Ishikawa (cell line): Measurements from ENCODE around the gene RSPO3.
A peak's percentile ranks its signal among the peaks of the same experiment; 100 is the strongest.

Source experiments
- CEBPB ChIP-seq: IDR thresholded peaks from 2 replicates; pipeline ENCODE4 v1.6.1; 2012
- CREB1 ChIP-seq: IDR thresholded peaks from 2 replicates; pipeline ENCODE4 v1.6.1; 2012; ENCODE audit warnings: low read depth
- EGR1 ChIP-seq: IDR thresholded peaks from 2 replicates; pipeline ENCODE4 v1.6.1; 2012
- EP300 ChIP-seq: IDR thresholded peaks from 2 replicates; pipeline ENCODE4 v1.6.1; 2012; ENCODE audit warnings: borderline replicate concordance
- FOXM1 ChIP-seq: IDR thresholded peaks from 2 replicates; pipeline ENCODE4 v1.6.1; 2012; ENCODE audit warnings: low read depth, borderline replicate concordance
- RAD21 ChIP-seq: IDR thresholded peaks from 2 replicates; pipeline ENCODE4 v1.6.1; 2012; ENCODE audit warnings: low read depth
- TAF1 ChIP-seq: IDR thresholded peaks from 2 replicates; pipeline ENCODE4 v1.6.1; 2012; ENCODE audit warnings: low read depth, mild to moderate bottlenecking
- TCF12 ChIP-seq: IDR thresholded peaks from 2 replicates; pipeline ENCODE4 v1.6.1; 2012; ENCODE audit warnings: low read depth
- TEAD4 ChIP-seq: IDR thresholded peaks from 2 replicates; pipeline ENCODE4 v1.6.1; 2012
- YY1 ChIP-seq: IDR thresholded peaks from 2 replicates; pipeline ENCODE4 v1.6.1; 2012; ENCODE audit warnings: low read depth
- ZBTB7A ChIP-seq: IDR thresholded peaks from 2 replicates; pipeline ENCODE4 v1.6.1; 2012; ENCODE audit warnings: low read depth
- TF ChIP-seq, protein P1 (sequence below): IDR thresholded peaks from 2 replicates; pipeline ENCODE4 v1.6.1; 2012; ENCODE audit warnings: low read depth, mild to moderate bottlenecking
- TF ChIP-seq, protein P2 (sequence below): IDR thresholded peaks from 2 replicates; pipeline ENCODE4 v1.6.1; 2012
- TF ChIP-seq, protein P3 (sequence below): IDR thresholded peaks from 2 replicates; pipeline ENCODE4 v1.6.1; 2012

The RSPO3 gene, protein sequence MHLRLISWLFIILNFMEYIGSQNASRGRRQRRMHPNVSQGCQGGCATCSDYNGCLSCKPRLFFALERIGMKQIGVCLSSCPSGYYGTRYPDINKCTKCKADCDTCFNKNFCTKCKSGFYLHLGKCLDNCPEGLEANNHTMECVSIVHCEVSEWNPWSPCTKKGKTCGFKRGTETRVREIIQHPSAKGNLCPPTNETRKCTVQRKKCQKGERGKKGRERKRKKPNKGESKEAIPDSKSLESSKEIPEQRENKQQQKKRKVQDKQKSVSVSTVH

DNA sequence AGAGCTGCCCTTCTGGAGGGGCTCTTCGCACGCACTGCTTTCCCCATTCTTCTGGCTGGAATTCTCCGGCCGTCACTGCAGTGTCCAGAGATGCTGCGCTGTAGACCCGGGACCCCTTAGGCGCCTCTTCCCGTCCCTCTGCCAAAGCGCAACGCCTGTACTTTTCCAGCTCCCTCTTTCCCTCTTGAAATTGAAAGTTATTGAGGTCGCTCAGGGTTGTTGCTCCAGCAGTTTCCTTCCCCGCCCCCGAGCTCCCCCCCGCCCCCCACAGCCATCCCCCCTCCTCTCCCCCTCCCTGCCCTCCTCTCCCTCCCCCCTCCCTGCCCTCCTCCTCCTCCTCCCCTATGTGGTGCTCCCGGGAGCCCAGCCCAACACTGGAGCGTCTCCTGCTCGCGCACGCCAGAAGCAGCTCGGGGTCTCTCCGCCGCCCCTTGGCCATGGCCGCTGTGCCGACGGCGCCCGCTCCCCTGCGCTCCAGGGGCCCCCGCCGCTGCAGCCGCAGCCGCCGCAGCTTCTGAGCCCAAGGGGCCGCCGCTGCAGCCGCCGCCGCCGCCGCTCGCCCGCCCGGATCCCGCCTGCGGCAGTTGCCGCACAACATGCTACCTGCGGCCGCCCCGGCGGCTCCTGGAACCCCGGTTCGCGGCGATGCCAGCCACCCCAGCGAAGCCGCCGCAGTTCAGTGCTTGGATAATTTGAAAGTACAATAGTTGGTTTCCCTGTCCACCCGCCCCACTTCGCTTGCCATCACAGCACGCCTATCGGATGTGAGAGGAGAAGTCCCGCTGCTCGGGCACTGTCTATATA lies at the start of gene RSPO3:
RSPO3 (plus strand) TSS at position 374 of the 804 bp plus-strand sequence. CDS start 522 bp downstream, outside the sequence.
- TF ChIP-seq FOXM1 (no peak), YY1 (no peak), RAD21 (no peak), ZBTB7A (no peak), EP300 (no peak), EGR1 (no peak), CREB1 (no peak)
- TF ChIP-seq, protein P1, sequence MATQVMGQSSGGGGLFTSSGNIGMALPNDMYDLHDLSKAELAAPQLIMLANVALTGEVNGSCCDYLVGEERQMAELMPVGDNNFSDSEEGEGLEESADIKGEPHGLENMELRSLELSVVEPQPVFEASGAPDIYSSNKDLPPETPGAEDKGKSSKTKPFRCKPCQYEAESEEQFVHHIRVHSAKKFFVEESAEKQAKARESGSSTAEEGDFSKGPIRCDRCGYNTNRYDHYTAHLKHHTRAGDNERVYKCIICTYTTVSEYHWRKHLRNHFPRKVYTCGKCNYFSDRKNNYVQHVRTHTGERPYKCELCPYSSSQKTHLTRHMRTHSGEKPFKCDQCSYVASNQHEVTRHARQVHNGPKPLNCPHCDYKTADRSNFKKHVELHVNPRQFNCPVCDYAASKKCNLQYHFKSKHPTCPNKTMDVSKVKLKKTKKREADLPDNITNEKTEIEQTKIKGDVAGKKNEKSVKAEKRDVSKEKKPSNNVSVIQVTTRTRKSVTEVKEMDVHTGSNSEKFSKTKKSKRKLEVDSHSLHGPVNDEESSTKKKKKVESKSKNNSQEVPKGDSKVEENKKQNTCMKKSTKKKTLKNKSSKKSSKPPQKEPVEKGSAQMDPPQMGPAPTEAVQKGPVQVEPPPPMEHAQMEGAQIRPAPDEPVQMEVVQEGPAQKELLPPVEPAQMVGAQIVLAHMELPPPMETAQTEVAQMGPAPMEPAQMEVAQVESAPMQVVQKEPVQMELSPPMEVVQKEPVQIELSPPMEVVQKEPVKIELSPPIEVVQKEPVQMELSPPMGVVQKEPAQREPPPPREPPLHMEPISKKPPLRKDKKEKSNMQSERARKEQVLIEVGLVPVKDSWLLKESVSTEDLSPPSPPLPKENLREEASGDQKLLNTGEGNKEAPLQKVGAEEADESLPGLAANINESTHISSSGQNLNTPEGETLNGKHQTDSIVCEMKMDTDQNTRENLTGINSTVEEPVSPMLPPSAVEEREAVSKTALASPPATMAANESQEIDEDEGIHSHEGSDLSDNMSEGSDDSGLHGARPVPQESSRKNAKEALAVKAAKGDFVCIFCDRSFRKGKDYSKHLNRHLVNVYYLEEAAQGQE: no peak

DNA sequence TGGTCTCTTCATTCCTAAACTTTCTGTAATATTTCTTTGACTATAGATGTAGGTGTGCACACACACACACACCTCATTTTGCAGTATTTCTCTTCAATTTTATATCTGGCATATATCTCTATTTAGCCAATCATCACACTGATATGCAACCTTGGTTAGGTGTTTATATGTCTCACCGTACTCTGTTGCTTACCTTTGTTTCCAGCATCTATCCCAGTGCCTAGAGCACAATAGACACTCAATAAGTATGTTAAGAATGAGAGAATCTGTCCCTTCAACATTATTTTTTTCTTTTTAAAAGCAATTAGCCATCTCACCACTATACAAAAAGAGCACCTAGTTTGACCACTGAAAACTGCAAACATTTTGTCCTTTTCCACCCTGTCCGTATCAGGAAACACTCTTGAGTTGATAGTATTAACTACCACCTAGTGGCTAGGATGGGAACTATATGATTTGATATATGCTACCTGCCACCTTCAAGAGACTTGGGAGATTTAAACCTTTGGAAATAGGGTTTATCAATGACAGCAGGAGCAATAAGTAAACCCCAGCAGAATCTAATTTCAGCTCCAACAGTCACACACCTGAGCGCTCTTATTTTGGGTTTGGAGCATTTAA lies 48.7 kb upstream of the RSPO3 start:
- TF ChIP-seq RAD21: peak; percentile 67
- TF ChIP-seq, protein P1: no peak

DNA sequence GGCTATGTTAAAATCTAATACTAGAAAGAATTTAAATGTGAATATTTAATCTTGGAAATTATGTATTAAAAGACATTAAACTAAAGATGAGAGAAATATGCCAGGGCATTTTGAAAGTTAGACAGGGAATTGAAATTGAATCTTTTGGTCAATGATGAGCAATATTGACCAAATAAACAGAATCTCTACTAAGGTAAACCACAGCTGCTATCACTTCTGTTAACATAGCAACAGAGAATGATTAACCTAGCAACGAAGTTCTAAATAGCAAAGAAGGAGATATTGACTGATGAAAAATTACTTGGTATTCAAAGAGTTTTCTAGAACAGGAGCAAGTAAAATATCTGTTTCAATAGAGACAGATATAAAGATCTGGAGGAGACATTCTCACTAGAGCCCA lies 45.2 kb upstream of the RSPO3 start:
- TF ChIP-seq, protein P1: no peak
- TF ChIP-seq CEBPB (no peak), TEAD4 (no peak), TAF1 (no peak), TCF12 (no peak), EP300 (no peak), EGR1 (no peak), YY1 (no peak), FOXM1 (no peak), RAD21 (no peak), CREB1 (no peak), ZBTB7A (no peak)
- TF ChIP-seq, protein P2, sequence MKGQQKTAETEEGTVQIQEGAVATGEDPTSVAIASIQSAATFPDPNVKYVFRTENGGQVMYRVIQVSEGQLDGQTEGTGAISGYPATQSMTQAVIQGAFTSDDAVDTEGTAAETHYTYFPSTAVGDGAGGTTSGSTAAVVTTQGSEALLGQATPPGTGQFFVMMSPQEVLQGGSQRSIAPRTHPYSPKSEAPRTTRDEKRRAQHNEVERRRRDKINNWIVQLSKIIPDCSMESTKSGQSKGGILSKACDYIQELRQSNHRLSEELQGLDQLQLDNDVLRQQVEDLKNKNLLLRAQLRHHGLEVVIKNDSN: no peak
- TF ChIP-seq, protein P3, sequence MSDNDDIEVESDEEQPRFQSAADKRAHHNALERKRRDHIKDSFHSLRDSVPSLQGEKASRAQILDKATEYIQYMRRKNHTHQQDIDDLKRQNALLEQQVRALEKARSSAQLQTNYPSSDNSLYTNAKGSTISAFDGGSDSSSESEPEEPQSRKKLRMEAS: no peak

DNA sequence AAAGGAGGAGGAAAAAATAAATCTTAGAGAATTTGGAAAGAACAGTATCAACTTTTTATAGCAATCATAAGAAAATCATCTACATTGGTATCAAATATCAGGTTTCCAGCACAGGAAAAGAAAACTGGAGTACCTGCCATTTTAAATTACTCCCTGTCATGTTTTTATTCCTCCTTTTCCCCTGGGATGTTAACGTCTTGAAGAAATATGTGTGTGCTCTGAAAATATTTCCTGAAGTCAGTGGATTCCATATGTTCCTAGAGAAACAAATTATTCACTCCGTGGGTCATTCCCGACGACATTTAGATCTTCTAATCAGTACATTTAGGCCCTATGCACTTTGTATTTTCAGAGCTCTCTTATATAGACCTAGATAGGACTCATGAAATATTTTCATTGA lies 42.0 kb upstream of the RSPO3 start:
- TF ChIP-seq ZBTB7A: no peak

DNA sequence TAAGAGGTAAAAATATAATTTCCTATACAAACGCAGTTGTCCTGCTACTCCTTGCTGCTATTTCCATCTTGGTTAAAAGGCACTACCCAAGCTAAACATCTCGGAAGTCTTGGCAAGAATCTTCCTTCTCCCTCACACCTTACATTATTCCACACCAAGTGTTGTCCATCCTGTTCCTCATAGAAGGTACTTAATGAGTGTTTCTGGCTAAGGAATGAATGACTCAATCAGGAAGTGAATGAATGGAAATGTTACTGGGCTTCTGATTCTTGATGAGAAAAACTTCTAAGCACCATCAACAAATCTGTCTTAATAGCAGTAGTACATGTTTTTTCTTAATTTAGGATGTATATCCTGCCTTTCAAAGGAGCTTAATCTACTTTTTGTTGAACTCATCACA lies 40.6 kb upstream of the RSPO3 start:
- TF ChIP-seq FOXM1 (no peak), TAF1 (no peak), EP300 (no peak), TEAD4 (no peak), EGR1 (no peak), CREB1 (no peak), ZBTB7A (no peak), RAD21 (no peak)
- TF ChIP-seq, protein P3: no peak
- TF ChIP-seq, protein P2: no peak
